GM12878 (cell line): ENCODE data around the gene GATA2. TPM values are rescaled to one million over a fixed set of nuclear protein-coding genes. Genes with fewer than 3 reads are reported as not detected.

Experiments
- ATAC-seq: fragments of 200-7000 bp; cut with Tn5 transposase; 3 replicates; pipeline ENCODE4 v1.9.1; 2020; ENCODE audit warnings: mild to moderate bottlenecking, moderate library complexity
- BruUV-seq: library from RNA; stranded (reverse); fragments of 400-500 nt; replicated peaks from 2 replicates; lab custom pipeline; 2021; lab: Mats Ljungman, UMichigan
- CTCF ChIA-PET: fragments of 300-600 bp; sonication (Branson Sonifier 250); formaldehyde crosslinking; extraction: SDS; loops from one replicate; lab custom pipeline; 2021; ENCODE audit warnings: inconsistent platforms; lab: Yijun Ruan, JAX
- POLR2A ChIA-PET: fragments of 350-600 bp; formaldehyde crosslinking; extraction: SDS; loops from one replicate; lab custom pipeline; 2021; ENCODE audit warnings: inconsistent platforms; lab: Charles Lee
- RAD21 ChIA-PET: fragments of 300-600 bp; sonication (Branson Sonifier 250); formaldehyde crosslinking; loops from one replicate; lab custom pipeline; 2023; ENCODE audit warnings: antibody characterized with exemption; ENCODE audit not compliant: unreplicated experiment; lab: Charles Lee
- SMC1A ChIA-PET: fragments of 300-600 bp; sonication (Branson Sonifier 250); formaldehyde crosslinking; loops from one replicate; lab custom pipeline; 2023; ENCODE audit not compliant: unreplicated experiment, uncharacterized antibody; lab: Charles Lee
- DNase-seq: peaks from one replicate; pipeline ENCODE4 v3.0.0-alpha.2; 2011; ENCODE audit warnings: low read depth, low spot score
- FAIRE-seq: peaks from 3 replicates; lab custom pipeline; 2011; peaks lifted over from hg19 to GRCh38; lab: Jason Lieb, UNC
- H2AFZ ChIP-seq: 2 replicates; pipeline ENCODE4 v1.6.0; 2011; ENCODE audit warnings: low read depth, low read length, control low read depth; ENCODE audit not compliant: control insufficient read depth
- H3K27ac ChIP-seq: 2 replicates; pipeline ENCODE4 v1.5.1; 2011; ENCODE audit warnings: control low read depth; ENCODE audit not compliant: control insufficient read depth, insufficient read depth
- H3K27me3 ChIP-seq, 2 experiments: replicated peaks in 1 of 2; 2 replicates each; pipeline versions ENCODE4 v1.6.0 to v1.6.1; 2011; ENCODE audit warnings: low read length in 1 of 2; ENCODE audit not compliant: control insufficient read depth in 2 of 2, insufficient read depth in 2 of 2
- H3K36me3 ChIP-seq, 2 experiments: 2 replicates each; pipeline ENCODE4 v1.5.1; 2011; ENCODE audit warnings: low read length in 1 of 2; ENCODE audit not compliant: control insufficient read depth in 2 of 2, insufficient read depth in 2 of 2
- H3K4me1 ChIP-seq: 2 replicates; pipeline ENCODE4 v1.6.1; 2011; ENCODE audit warnings: mild to moderate bottlenecking, low read length, moderate library complexity, mixed read lengths; ENCODE audit not compliant: control insufficient read depth, insufficient read depth
- H3K4me2 ChIP-seq: 2 replicates; pipeline ENCODE4 v1.6.0; 2011; ENCODE audit warnings: control low read depth; ENCODE audit not compliant: control insufficient read depth, insufficient read depth
- H3K4me3 ChIP-seq: fragments of 200-600 bp; sonication (generic); 2 replicates; pipeline ENCODE4 v1.5.1; 2016
- H3K79me2 ChIP-seq: 2 replicates; pipeline ENCODE4 v1.6.0; 2011; ENCODE audit warnings: low read length; ENCODE audit not compliant: control insufficient read depth, insufficient read depth
- H3K9ac ChIP-seq: 2 replicates; pipeline ENCODE4 v1.8.0; 2011; ENCODE audit warnings: low read length, control low read depth, mixed read lengths; ENCODE audit not compliant: control insufficient read depth, insufficient read depth
- H3K9me3 ChIP-seq: replicated peaks from 3 replicates; pipeline ENCODE4 v1.5.1; 2011; ENCODE audit warnings: mild to moderate bottlenecking, low read length; ENCODE audit not compliant: control insufficient read depth, insufficient read depth
- H4K20me1 ChIP-seq: 2 replicates; pipeline ENCODE4 v1.6.0; 2011; ENCODE audit not compliant: control insufficient read depth, insufficient read depth
- BACH1 ChIP-seq: fragments of 450-650 bp; IDR thresholded peaks from 2 replicates; pipeline ENCODE4 v1.6.1; 2017; ENCODE audit warnings: mild to moderate bottlenecking, borderline replicate concordance
- EGR1 ChIP-seq, 2 experiments: IDR thresholded peaks; 1 replicate in 1 of 2; 2 replicates in 1 of 2; pipeline ENCODE4 v1.6.1; 2011 to 2012; ENCODE audit warnings: low read depth in 2 of 2, low read length in 2 of 2, borderline replicate concordance in 1 of 2, mild to moderate bottlenecking in 1 of 2, moderate library complexity in 1 of 2
- IKZF2 ChIP-seq, 2 experiments: fragments of 450-650 bp; IDR thresholded peaks; 2 replicates each; pipeline ENCODE4 v1.6.1; 2017; ENCODE audit warnings: mild to moderate bottlenecking in 2 of 2, moderate library complexity in 2 of 2
- MXI1 ChIP-seq: fragments of 150-350 bp; IDR thresholded peaks from 2 replicates; pipeline ENCODE4 v1.6.1; 2011; ENCODE audit warnings: low read depth, mild to moderate bottlenecking, inconsistent platforms, low read length, improper control_type of control experiment
- RELA ChIP-seq: fragments of 450-650 bp; IDR thresholded peaks from 2 replicates; pipeline ENCODE4 v1.8.0; 2014; ENCODE audit warnings: borderline replicate concordance; ENCODE audit not compliant: partially characterized antibody
- SUPT20H ChIP-seq: IDR thresholded peaks from 2 replicates; pipeline ENCODE4 v1.6.1; 2011; ENCODE audit warnings: low read depth, mild to moderate bottlenecking, low read length, moderate library complexity, borderline replicate concordance; ENCODE audit not compliant: control insufficient read depth
- ZZZ3 ChIP-seq: IDR thresholded peaks from 2 replicates; pipeline ENCODE4 v1.6.1; 2011; ENCODE audit warnings: low read depth; ENCODE audit not compliant: control insufficient read depth, insufficient read length
- WGBS: methylation state at CpG from one replicate; pipeline ENCODE4 v1.1.6; 2016; ENCODE audit warnings: low lambda C conversion rate; ENCODE audit not compliant: insufficient replicate concordance, insufficient coverage; ENCODE audit errors: missing lambda C conversion rate; 5-methylcytosine and 5-hydroxymethylcytosine counted together
- in situ Hi-C: fragments of 300-500 bp; cut with MboI; formaldehyde crosslinking; loops from 9 replicates; pipeline ENCODE4 v1.14.3; 2018; ENCODE audit warnings: mixed read lengths
- intact Hi-C: fragments of 100-400 bp; cut with micrococcal nuclease; formaldehyde crosslinking; loops from one replicate; pipeline ENCODE4 v1.14.2; 2022; ENCODE audit not compliant: unreplicated experiment
- polyA plus RNA-seq, 11 experiments: library from polyadenylated mRNA; depleted of rRNA in 4 of 11; unstranded in 6 of 11; stranded (reverse) in 5 of 11; fragments of >200 nt; fragmentation: Nextera tagmentation in 4 of 11; fragmentation: Illumina TruSeq in 1 of 11; extraction: Ambion mirVana in 4 of 11; extraction: Trizol in 1 of 11; gene quantifications; 1 replicate in 1 of 11; 2 replicates in 10 of 11; pipeline versions ENCODE4 v1.2.1 to v1.2.3, GENCODE V29; 2011 to 2016; ENCODE audit warnings: inconsistent platforms in 2 of 11, missing spikeins in 2 of 11, low read depth in 1 of 11
- total RNA-seq, 4 experiments: library from RNA; depleted of rRNA in 3 of 4; stranded (reverse); fragments of >200 nt in 3 of 4; fragmentation: Illumina TruSeq in 1 of 4; extraction: Trizol in 1 of 4; gene quantifications; 2 replicates each; pipeline versions ENCODE4 v1.2.1 to v1.2.3, GENCODE V29; 2013 to 2021
- TF ChIP-seq, protein P1 (sequence below): IDR thresholded peaks from 2 replicates; pipeline ENCODE4 v1.6.1; 2011; ENCODE audit warnings: low read depth, mild to moderate bottlenecking, low read length, moderate library complexity, borderline replicate concordance; ENCODE audit errors: extremely low read depth
- TF ChIP-seq, protein P2 (sequence below): IDR thresholded peaks from 2 replicates; pipeline ENCODE4 v1.6.1; 2012; ENCODE audit warnings: improper control_type of control experiment, low read depth, low read length; ENCODE audit not compliant: insufficient replicate concordance

Gene GATA2
- total and polyA plus RNA-seq, 10 of the 15 experiments (the other 5 are each of a cell fraction or from before 2014, with no cell fraction given) = 0.56 TPM; not detected in 9

DNA sequence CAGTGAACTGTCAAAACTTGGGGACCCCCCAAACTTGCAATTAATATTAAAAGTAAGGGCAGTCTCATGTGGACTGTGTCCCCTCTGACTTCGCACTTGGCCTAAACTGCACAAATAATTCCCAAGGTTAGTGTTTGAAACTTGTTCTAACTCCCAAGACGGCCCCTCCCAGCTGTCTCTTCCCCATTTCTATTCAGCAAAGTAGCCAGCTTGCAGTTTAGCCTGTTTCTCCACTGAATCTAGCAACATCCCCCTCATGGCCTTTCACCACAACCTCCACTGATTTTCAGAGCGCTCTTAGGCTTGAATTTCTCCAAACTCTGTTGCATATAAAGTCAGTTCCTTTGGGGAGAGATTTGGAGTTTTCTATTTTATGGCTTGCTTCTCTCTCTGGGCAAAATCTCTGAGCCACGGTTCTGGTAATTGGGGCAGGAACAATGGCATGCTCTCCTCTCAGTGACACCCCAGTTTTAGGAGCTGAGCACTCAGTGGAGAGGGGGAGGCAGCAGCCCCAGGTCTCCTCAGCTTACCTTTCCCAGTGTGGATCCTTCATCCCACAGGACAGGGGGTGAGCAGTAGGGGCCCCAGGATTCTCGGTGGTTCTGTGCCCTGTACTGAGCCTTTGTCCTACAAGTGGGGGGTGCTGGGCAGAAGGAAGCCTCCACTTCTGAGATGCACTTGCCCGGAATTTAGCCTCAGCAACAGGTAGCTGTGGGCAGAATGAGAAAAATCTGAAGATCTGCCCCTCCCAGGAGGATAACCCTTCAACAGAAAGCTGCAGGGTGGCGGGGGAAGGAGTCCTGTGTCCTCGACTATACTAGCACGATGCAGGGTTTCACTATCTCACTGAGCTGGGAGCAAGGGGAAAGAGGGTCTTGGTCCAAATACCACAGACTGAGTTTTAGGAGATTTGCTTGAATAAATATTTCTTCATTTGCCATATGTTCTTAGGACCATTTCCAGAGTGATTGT, 39.3 kb upstream of the GATA2 start (continued):
- TF ChIP-seq BACH1 (no peak), IKZF2 (IDR thresholded peaks at IDR 0.05) (no peak), RELA (no peak), MXI1 (no peak), ZZZ3 (no peak), EGR1 (IDR thresholded peaks at IDR 0.05; ENCODE audit: borderline replicate concordance in 1 of 2, low read depth in 2 of 2, low read length in 2 of 2) (no peak), SUPT20H (no peak)
- TF ChIP-seq, protein P1, sequence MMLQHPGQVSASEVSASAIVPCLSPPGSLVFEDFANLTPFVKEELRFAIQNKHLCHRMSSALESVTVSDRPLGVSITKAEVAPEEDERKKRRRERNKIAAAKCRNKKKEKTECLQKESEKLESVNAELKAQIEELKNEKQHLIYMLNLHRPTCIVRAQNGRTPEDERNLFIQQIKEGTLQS = no peak

DNA sequence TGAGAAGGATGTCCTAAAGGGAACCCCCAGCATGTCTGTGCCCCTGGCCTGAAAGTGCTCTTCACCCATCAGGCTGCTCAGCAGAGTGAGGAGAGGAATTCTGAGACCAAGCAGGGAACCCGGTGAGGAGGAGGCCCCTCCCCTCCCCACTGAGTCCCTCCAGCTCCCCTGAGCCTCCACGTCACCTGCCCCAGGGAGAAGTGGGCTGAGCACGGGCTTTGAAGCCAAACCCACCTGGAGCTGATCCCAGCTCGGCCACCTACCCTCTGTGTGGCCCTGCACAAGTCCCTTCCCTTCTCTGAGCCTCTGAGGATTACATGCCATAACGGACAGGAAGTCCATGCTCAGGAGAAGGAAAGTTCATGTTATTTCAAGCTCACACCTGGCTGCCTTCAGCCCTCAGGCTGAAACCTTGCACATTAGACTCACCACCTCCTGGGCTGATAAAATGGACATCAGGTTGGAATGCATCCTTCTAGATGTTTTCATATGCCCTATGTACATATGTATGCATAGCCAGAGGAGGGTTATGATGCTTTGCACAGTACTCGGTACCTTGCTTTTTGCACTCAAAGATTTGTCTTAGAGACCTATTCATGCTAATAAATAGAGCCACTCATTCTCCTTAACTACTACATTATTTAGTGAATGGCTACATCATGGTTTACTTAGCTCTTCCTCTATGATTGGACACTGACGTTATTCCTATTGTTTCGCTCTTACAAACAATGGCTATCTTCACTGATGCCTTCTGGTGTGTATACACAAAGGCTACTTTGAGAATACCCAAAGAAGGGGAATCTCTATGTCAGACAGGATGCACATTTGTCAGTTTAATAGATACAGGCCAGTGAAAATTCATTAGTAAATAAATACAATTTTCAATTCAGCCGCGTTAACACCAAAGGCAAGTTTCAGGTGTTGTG, 31.6 kb upstream of the GATA2 start:
- WGBS = 42% methylated on average over 10 of the region's 10 CpGs
- TF ChIP-seq, protein P2, sequence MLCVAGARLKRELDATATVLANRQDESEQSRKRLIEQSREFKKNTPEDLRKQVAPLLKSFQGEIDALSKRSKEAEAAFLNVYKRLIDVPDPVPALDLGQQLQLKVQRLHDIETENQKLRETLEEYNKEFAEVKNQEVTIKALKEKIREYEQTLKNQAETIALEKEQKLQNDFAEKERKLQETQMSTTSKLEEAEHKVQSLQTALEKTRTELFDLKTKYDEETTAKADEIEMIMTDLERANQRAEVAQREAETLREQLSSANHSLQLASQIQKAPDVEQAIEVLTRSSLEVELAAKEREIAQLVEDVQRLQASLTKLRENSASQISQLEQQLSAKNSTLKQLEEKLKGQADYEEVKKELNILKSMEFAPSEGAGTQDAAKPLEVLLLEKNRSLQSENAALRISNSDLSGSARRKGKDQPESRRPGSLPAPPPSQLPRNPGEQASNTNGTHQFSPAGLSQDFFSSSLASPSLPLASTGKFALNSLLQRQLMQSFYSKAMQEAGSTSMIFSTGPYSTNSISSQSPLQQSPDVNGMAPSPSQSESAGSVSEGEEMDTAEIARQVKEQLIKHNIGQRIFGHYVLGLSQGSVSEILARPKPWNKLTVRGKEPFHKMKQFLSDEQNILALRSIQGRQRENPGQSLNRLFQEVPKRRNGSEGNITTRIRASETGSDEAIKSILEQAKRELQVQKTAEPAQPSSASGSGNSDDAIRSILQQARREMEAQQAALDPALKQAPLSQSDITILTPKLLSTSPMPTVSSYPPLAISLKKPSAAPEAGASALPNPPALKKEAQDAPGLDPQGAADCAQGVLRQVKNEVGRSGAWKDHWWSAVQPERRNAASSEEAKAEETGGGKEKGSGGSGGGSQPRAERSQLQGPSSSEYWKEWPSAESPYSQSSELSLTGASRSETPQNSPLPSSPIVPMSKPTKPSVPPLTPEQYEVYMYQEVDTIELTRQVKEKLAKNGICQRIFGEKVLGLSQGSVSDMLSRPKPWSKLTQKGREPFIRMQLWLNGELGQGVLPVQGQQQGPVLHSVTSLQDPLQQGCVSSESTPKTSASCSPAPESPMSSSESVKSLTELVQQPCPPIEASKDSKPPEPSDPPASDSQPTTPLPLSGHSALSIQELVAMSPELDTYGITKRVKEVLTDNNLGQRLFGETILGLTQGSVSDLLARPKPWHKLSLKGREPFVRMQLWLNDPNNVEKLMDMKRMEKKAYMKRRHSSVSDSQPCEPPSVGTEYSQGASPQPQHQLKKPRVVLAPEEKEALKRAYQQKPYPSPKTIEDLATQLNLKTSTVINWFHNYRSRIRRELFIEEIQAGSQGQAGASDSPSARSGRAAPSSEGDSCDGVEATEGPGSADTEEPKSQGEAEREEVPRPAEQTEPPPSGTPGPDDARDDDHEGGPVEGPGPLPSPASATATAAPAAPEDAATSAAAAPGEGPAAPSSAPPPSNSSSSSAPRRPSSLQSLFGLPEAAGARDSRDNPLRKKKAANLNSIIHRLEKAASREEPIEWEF = no peak
- ATAC-seq = no peak
- no peaks in the 10 kb centered on the region for H4K20me1 ChIP-seq
- no peak overlapping the region for H3K4me2 ChIP-seq
- ChIA-PET SMC1A (no interaction called here), POLR2A (no interaction called here), CTCF (no interaction called here), RAD21 (no interaction called here)
- no TSS peak for BruUV-seq
- no peak for FAIRE-seq
- in situ Hi-C loops (no loop called here), intact Hi-C loops (no loop called here)
- H3K4me3 ChIP-seq = no peak overlapping the region
- H3K79me2 ChIP-seq = no peaks in the 10 kb centered on the region
- no peak overlapping the region for H2AFZ ChIP-seq
- no peak overlapping the region for H3K27ac ChIP-seq
- H3K27me3 ChIP-seq = peaks cover 0 to 3% of the 10 kb centered on the region in 2 experiments; a peak in 2 of 4 replicates
- DNase-seq = no peak
- no peaks in the 10 kb centered on the region for H3K9me3 ChIP-seq
- no peaks in the 10 kb centered on the region for H3K4me1 ChIP-seq
- no peak overlapping the region for H3K9ac ChIP-seq
- no peaks in the 10 kb centered on the region for H3K36me3 ChIP-seq
